PC-3 (cell line): ENCODE measurements around the gene CAPN5. TPM values are rescaled to one million over a fixed set of nuclear protein-coding genes. Genes with fewer than 3 reads are reported as not detected.

Experiments
- ATAC-seq: fragments of 200-7000 bp; cut with Tn5 transposase; 2 replicates; pipeline ENCODE4 v1.9.1; 2020; ENCODE audit warnings: mild to moderate bottlenecking, moderate library complexity
- BruUV-seq: library from RNA; stranded (reverse); fragments of 400-500 nt; replicated peaks from 2 replicates; lab custom pipeline; 2021; lab: Mats Ljungman, UMichigan
- CTCF ChIA-PET: fragments of 300-600 bp; sonication (Branson Sonifier 250); formaldehyde crosslinking; loops from one replicate; lab custom pipeline; 2022; ENCODE audit warnings: antibody characterized with exemption; lab: Charles Lee
- POLR2A ChIA-PET: fragments of 300-600 bp; sonication (Branson Sonifier 250); formaldehyde crosslinking; loops from one replicate; lab custom pipeline; 2022; ENCODE audit warnings: antibody characterized with exemption; ENCODE audit not compliant: unreplicated experiment; lab: Charles Lee
- DNase-seq: peaks from one replicate; pipeline ENCODE4 v3.0.0-alpha.2; 2015
- H2AFZ ChIP-seq: fragments of 300-600 bp; sonication (generic); 2 replicates; pipeline ENCODE4 v1.6.0; 2016; ENCODE audit warnings: antibody characterized with exemption, low read length
- H3F3A ChIP-seq: fragments of 300-600 bp; sonication (generic); one replicate; pipeline ENCODE4 v1.6.0; 2017; ENCODE audit warnings: antibody characterized with exemption, low read length, control low read depth, mild to moderate bottlenecking; ENCODE audit not compliant: unreplicated experiment
- H3K27ac ChIP-seq: fragments of 300-600 bp; sonication (generic); 2 replicates; pipeline ENCODE4 v1.5.1; 2016; ENCODE audit warnings: mild to moderate bottlenecking, low read length
- H3K27me3 ChIP-seq: fragments of 300-600 bp; sonication (generic); 2 replicates; pipeline ENCODE4 v1.6.1; 2016; ENCODE audit warnings: low read length, mixed read lengths
- H3K36me3 ChIP-seq: fragments of 300-600 bp; sonication (generic); 2 replicates; pipeline ENCODE4 v1.6.1; 2016; ENCODE audit warnings: low read depth, mixed run types, low read length, mixed read lengths
- H3K4me1 ChIP-seq: fragments of 300-600 bp; sonication (generic); 2 replicates; pipeline ENCODE4 v1.5.1; 2016; ENCODE audit warnings: low read length; ENCODE audit not compliant: insufficient read depth
- H3K4me2 ChIP-seq: fragments of 300-600 bp; sonication (generic); 2 replicates; pipeline ENCODE4 v1.6.0; 2016; ENCODE audit warnings: low read length
- H3K4me3 ChIP-seq: fragments of 300-600 bp; sonication (generic); 2 replicates; pipeline ENCODE4 v1.5.1; 2016; ENCODE audit warnings: mild to moderate bottlenecking, low read length, mixed read lengths
- H3K79me2 ChIP-seq: fragments of 300-600 bp; sonication (generic); 2 replicates; pipeline ENCODE4 v1.6.1; 2017; ENCODE audit warnings: low read length, mixed read lengths
- H3K9ac ChIP-seq: fragments of 300-600 bp; sonication (generic); 2 replicates; pipeline ENCODE4 v1.6.0; 2016; ENCODE audit warnings: mild to moderate bottlenecking, low read length
- H3K9me2 ChIP-seq: fragments of 300-600 bp; sonication (generic); replicated peaks from 2 replicates; pipeline ENCODE4 v1.6.1; 2016; ENCODE audit warnings: mixed run types, low read length, mixed read lengths
- H3K9me3 ChIP-seq: fragments of 300-600 bp; sonication (generic); 2 replicates; pipeline ENCODE4 v1.6.1; 2016; ENCODE audit warnings: low read length, mixed read lengths
- H4K20me1 ChIP-seq: fragments of 300-600 bp; sonication (generic); 2 replicates; pipeline ENCODE4 v1.6.1; 2016; ENCODE audit warnings: low read length, mixed read lengths
- EZH2 ChIP-seq: fragments of 300-600 bp; sonication (generic); IDR thresholded peaks from one replicate; pipeline ENCODE4 v1.6.1; 2017; ENCODE audit warnings: antibody characterized with exemption, mild to moderate bottlenecking, low read length; ENCODE audit not compliant: unreplicated experiment
- EZH2phosphoT487 ChIP-seq: fragments of 300-600 bp; sonication (generic); IDR thresholded peaks from 2 replicates; pipeline ENCODE4 v1.6.1; 2018; ENCODE audit warnings: mild to moderate bottlenecking, antibody characterized with exemption, low read length, borderline replicate concordance
- intact Hi-C: fragments of 100-400 bp; cut with micrococcal nuclease; formaldehyde crosslinking; loops from 2 replicates; pipeline ENCODE4 v1.9.0; 2023
- total RNA-seq: library from RNA; depleted of rRNA; stranded (reverse); fragments of >200 nt; gene quantifications from 2 replicates; pipeline ENCODE4 v1.2.3, GENCODE V29; 2014
- TF ChIP-seq, protein P1 (sequence below): fragments of 300-600 bp; sonication (generic); conservative IDR thresholded peaks from 2 replicates; pipeline ENCODE4 v1.5.1; 2017; ENCODE audit warnings: antibody characterized with exemption, low read depth, mild to moderate bottlenecking, low read length

CAPN5 gene
- total RNA-seq, 1 experiment from 2014 or later = 6.3 TPM

- Histone ChIP-seq H4K20me1 (no peaks in the 10 kb centered on the region), H3K9me2 (no peaks in the 10 kb centered on the region), H3K79me2 (no peaks in the 10 kb centered on the region), H3K27ac (no peak overlapping the region), H3K4me3 (no peak overlapping the region), H3K27me3 (no peaks in the 10 kb centered on the region), H3K9me3 (peaks cover 15% of the 10 kb centered on the region; the same call in 1 of the 2 replicates), H3K36me3 (no peaks in the 10 kb centered on the region), H3K4me2 (no peak overlapping the region), H3K9ac (no peak overlapping the region), H3K4me1 (no peaks in the 10 kb centered on the region; the same call in 1 of the 2 replicates), H3F3A (no peaks in the 10 kb centered on the region), H2AFZ (no peak overlapping the region)
- ATAC-seq (no peak), DNase-seq (no peak)
- BruUV-seq = no TSS peak
- CTCF ChIA-PET = no interaction called here
- POLR2A ChIA-PET = no interaction called here
- TF ChIP-seq EZH2phosphoT487 (no peak), EZH2 (no peak)
- TF ChIP-seq, protein P1, sequence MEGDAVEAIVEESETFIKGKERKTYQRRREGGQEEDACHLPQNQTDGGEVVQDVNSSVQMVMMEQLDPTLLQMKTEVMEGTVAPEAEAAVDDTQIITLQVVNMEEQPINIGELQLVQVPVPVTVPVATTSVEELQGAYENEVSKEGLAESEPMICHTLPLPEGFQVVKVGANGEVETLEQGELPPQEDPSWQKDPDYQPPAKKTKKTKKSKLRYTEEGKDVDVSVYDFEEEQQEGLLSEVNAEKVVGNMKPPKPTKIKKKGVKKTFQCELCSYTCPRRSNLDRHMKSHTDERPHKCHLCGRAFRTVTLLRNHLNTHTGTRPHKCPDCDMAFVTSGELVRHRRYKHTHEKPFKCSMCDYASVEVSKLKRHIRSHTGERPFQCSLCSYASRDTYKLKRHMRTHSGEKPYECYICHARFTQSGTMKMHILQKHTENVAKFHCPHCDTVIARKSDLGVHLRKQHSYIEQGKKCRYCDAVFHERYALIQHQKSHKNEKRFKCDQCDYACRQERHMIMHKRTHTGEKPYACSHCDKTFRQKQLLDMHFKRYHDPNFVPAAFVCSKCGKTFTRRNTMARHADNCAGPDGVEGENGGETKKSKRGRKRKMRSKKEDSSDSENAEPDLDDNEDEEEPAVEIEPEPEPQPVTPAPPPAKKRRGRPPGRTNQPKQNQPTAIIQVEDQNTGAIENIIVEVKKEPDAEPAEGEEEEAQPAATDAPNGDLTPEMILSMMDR = no peak
- intact Hi-C loops = no loop called here
These were observed 10.9 kb upstream of the CAPN5 start for GRCh38 chr11:77055913-77056312.

GRCh38 chr11:77056814-77057402 lies 9.9 kb upstream of the CAPN5 start:
- Histone ChIP-seq H3F3A (no peaks in the 10 kb centered on the region), H3K27ac (no peak overlapping the region), H3K27me3 (no peaks in the 10 kb centered on the region), H3K4me1 (no peaks in the 10 kb centered on the region; the same call in 1 of the 2 replicates), H4K20me1 (no peaks in the 10 kb centered on the region), H3K4me2 (no peak overlapping the region), H3K4me3 (no peak overlapping the region), H3K9me2 (no peaks in the 10 kb centered on the region), H3K9me3 (peaks cover 15% of the 10 kb centered on the region; the same call in 1 of the 2 replicates), H3K9ac (no peak overlapping the region), H2AFZ (no peak overlapping the region), H3K79me2 (no peaks in the 10 kb centered on the region), H3K36me3 (no peaks in the 10 kb centered on the region)
- POLR2A ChIA-PET = no interaction called here
- TF ChIP-seq EZH2 (no peak), EZH2phosphoT487 (no peak)
- TF ChIP-seq, protein P1 = no peak
- BruUV-seq = no TSS peak
- CTCF ChIA-PET = no interaction called here
- ATAC-seq (no peak), DNase-seq (no peak)
- intact Hi-C loops = no loop called here

GRCh38 chr11:77057938-77058474 lies 8.8 kb upstream of the CAPN5 start:
- H2AFZ ChIP-seq = no peak overlapping the region
- H3K27me3 ChIP-seq = no peaks in the 10 kb centered on the region
- ATAC-seq = no peak
- intact Hi-C loops = no loop called here
- H4K20me1 ChIP-seq = no peaks in the 10 kb centered on the region
- no peak overlapping the region for H3K4me3 ChIP-seq
- no peak overlapping the region for H3K4me2 ChIP-seq
- ChIA-PET CTCF (no interaction called here), POLR2A (no interaction called here)
- no peaks in the 10 kb centered on the region for H3F3A ChIP-seq
- peaks cover 15% of the 10 kb centered on the region; the same call in 1 of the 2 replicates for H3K9me3 ChIP-seq
- H3K9ac ChIP-seq = no peak overlapping the region
- no peaks in the 10 kb centered on the region for H3K79me2 ChIP-seq
- TF ChIP-seq EZH2 = no peak
- TF ChIP-seq, protein P1 = no peak
- TF ChIP-seq EZH2phosphoT487 = no peak
- no TSS peak for BruUV-seq
- H3K4me1 ChIP-seq = no peaks in the 10 kb centered on the region; the same call in 1 of the 2 replicates
- H3K36me3 ChIP-seq = no peaks in the 10 kb centered on the region
- no peaks in the 10 kb centered on the region for H3K9me2 ChIP-seq
- DNase-seq = no peak
- H3K27ac ChIP-seq = no peak overlapping the region
